ENCODE data around the gene TPST1. TPM values are rescaled to one million over a fixed set of nuclear protein-coding genes. Genes with fewer than 3 reads are reported as not detected.
"Not testable (repeated sequence)": the region's sequence is repeated elsewhere in the genome, so short reads cannot be mapped to it uniquely, and the experiment has no call there.

The TPST1 gene
- total and polyA plus RNA-seq, 9 of the 15 experiments (the other 6 are each of a cell fraction or from before 2014, with no cell fraction given), result 0.15 to 2.2 (median 0.53) TPM

DNA sequence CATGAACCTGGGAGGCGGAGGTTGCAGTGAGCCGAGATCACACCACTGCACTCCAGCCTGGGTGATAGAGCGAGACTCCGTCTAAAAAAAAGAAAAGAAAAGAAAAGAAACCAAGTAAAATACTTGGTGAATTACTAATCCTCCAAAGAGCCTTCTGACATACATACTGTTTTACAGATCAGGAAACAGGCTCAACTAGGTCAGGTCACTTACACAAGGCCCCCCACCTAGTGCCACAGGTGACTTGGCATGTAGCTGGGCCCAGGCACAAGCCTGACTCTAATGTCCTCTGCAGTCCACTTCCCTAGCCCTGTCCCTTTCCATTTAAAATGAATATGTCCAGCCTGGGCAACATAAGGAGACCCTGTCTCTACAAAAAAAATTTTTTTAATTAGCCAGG is 157.0 kb downstream of the TPST1 start (continued):
- TF ChIP-seq ZFP1 (CRISPR knock-in tag; IDR thresholded peaks at IDR 0.05) (no peak), BMI1 (IDR thresholded peaks at IDR 0.05; ENCODE audit: low read length) (no peak), TRIM28 (IDR thresholded peaks at IDR 0.05) (no peak), ZNF253 (CRISPR knock-in tag; conservative IDR thresholded peaks at IDR 0.05) (no peak), TCFL5 (CRISPR knock-in tag; conservative IDR thresholded peaks at IDR 0.05) (no peak)

DNA sequence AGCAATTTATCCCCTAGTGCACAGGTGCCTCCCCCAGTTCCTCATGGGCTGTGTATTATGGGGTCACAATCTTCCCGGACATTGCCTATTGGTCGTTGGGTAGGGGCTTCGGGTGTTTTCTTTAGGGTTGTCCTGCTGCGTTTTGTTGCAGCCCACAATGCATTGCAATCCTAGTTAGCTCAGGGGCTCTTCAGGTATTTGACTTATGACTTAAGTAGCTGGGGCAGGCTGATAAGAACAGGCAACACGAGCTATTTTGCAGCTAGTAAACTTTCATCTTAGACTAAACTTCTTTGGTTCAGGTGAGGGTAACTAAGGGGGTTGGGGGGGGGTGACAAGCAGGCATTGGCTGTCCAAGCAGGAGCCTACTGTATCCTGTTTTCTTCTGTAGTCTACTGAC is 158.5 kb downstream of the TPST1 start:
- FAIRE-seq (no peak), DNase-seq (ENCODE audit: extremely low read depth in 1 of 4, low spot score in 3 of 4) (no peak), ATAC-seq (no peak)
- intact Hi-C loops (cut with micrococcal nuclease) (no loop called here), in situ Hi-C loops (cut with MboI) (no loop called here)
- Histone ChIP-seq H3K27me3 (ENCODE audit: control insufficient read depth in 2 of 2, insufficient read depth in 2 of 2, low read length in 2 of 2) (peaks cover 15 to 54% of the 10 kb centered on the region in 2 experiments), H3K9me1 (ENCODE audit: control insufficient read depth, insufficient read depth, low read length) (no peaks in the 10 kb centered on the region), H3K79me2 (ENCODE audit: control insufficient read depth, insufficient read depth, low read length) (no peaks in the 10 kb centered on the region), H3K4me3 (no peak overlapping the region), H3K27ac (ENCODE audit: extremely low read depth, low read depth, low read length) (no peak overlapping the region), H2AFZ (ENCODE audit: low read depth, low read length) (no peak overlapping the region), H4K20me1 (replicated peaks; ENCODE audit: control insufficient read depth, insufficient read depth, low read length) (no peaks in the 10 kb centered on the region), H3K36me3 (ENCODE audit: control insufficient read depth, insufficient read depth, low read length) (no peaks in the 10 kb centered on the region), H3K4me1 (replicated peaks in 1 of 2; ENCODE audit: control insufficient read depth in 2 of 2, insufficient read depth in 2 of 2, low read length in 2 of 2) (no peaks in the 10 kb centered on the region), H3K9me3 (replicated peaks; ENCODE audit: control insufficient read depth, insufficient read depth, low read depth, low read length) (no peaks in the 10 kb centered on the region), H3K9ac (ENCODE audit: insufficient read depth in 1 of 2, low read depth in 2 of 2, low read length in 2 of 2) (no peak overlapping the region), H3K4me2 (ENCODE audit: insufficient read depth, low read length) (no peak overlapping the region)
- BruUV-seq (replicated peaks), result no TSS peak
- POLR2A ChIA-PET, result interaction anchor here (0.5 to 1.1 kb wide), 2 partner anchors 15 to 377 kb away, joined by 3 to 4 read pairs; partner anchors contain the start of gene RABGEF1
- 3% methylated on average over 5 of the region's 5 CpGs for WGBS (ENCODE audit: insufficient coverage, low coverage, missing lambda C conversion rate)
- CTCF ChIA-PET (ENCODE audit: low intra/inter-chr PET ratio), result no interaction called here
- TF ChIP-seq MEIS2 (IDR thresholded peaks at IDR 0.05; ENCODE audit: partially characterized antibody) (peak; percentile 5), DPF2 (IDR thresholded peaks at IDR 0.05) (no peak), CXXC5 (CRISPR knock-in tag; IDR thresholded peaks at IDR 0.05) (no peak), PHF21A (IDR thresholded peaks at IDR 0.05; ENCODE audit: borderline replicate concordance, low read depth) (no peak), ASH1L (IDR thresholded peaks at IDR 0.05; ENCODE audit: borderline replicate concordance, low read depth, partially characterized antibody) (no peak), PTBP1 (IDR thresholded peaks at IDR 0.05; ENCODE audit: low read depth, low read length) (no peak)
- TF ChIP-seq, protein P1, sequence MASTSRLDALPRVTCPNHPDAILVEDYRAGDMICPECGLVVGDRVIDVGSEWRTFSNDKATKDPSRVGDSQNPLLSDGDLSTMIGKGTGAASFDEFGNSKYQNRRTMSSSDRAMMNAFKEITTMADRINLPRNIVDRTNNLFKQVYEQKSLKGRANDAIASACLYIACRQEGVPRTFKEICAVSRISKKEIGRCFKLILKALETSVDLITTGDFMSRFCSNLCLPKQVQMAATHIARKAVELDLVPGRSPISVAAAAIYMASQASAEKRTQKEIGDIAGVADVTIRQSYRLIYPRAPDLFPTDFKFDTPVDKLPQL (IDR thresholded peaks at IDR 0.05; ENCODE audit: extremely low read depth, insufficient read length), result no peak

DNA sequence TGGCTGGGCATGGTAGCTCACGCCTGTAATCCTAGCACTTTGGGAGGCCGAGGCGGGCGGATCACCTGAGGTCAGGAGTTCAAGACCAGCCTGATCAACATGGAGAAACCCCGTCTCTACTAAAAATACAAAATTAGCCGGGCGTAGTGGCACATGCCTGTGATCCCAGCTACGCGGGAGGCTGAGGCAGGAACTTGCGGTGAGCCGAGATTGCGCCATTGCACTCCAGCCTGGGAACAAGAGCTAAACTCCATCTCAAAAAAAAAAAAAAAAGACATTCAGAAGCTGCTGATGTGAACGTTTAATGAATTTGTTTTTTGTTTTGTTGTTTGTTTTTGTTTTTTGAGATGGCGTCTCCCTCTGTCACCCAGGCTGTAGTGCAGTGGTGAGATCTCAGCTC is 159.9 kb downstream of the TPST1 start:
- H3K9me3 ChIP-seq (replicated peaks; ENCODE audit: control insufficient read depth, insufficient read depth, low read depth, low read length); CTCF ChIA-PET (ENCODE audit: low intra/inter-chr PET ratio); in situ Hi-C loops (cut with MboI); BruUV-seq (replicated peaks); H3K9me1 ChIP-seq (ENCODE audit: control insufficient read depth, insufficient read depth, low read length); H4K20me1 ChIP-seq (replicated peaks; ENCODE audit: control insufficient read depth, insufficient read depth, low read length); H3K9ac ChIP-seq (ENCODE audit: insufficient read depth in 1 of 2, low read depth in 2 of 2, low read length in 2 of 2); H3K4me2 ChIP-seq (ENCODE audit: insufficient read depth, low read length); H3K4me3 ChIP-seq; H3K4me1 ChIP-seq (replicated peaks in 1 of 2; ENCODE audit: control insufficient read depth in 2 of 2, insufficient read depth in 2 of 2, low read length in 2 of 2); H3K27ac ChIP-seq (ENCODE audit: extremely low read depth, low read depth, low read length); H3K36me3 ChIP-seq (ENCODE audit: control insufficient read depth, insufficient read depth, low read length); ATAC-seq; FAIRE-seq; DNase-seq (ENCODE audit: extremely low read depth in 1 of 4, low spot score in 3 of 4); H3K79me2 ChIP-seq (ENCODE audit: control insufficient read depth, insufficient read depth, low read length); intact Hi-C loops (cut with micrococcal nuclease); H2AFZ ChIP-seq (ENCODE audit: low read depth, low read length): not testable (repeated sequence)
- WGBS (ENCODE audit: insufficient coverage, low coverage, missing lambda C conversion rate), result 28% methylated on average over 14 of the region's 14 CpGs
- H3K27me3 ChIP-seq (ENCODE audit: control insufficient read depth in 2 of 2, insufficient read depth in 2 of 2, low read length in 2 of 2), result peaks cover 13 to 46% of the 10 kb centered on the region in 2 experiments
- POLR2A ChIA-PET, result interaction anchor here (0.6 to 1.6 kb wide), 2 partner anchors 14 to 160 kb away, joined by 3 to 6 read pairs; no protein-coding TSS in a partner anchor

Measured in K562 (cell line).